GM13977 (cell line): ENCODE results near the gene RPGRIP1L.

Experiments used
- DNase-seq: peaks from one replicate; pipeline ENCODE4 v3.0.0; 2012; ENCODE audit warnings: low spot score
- in situ Hi-C: fragments of 300-500 bp; cut with MboI; formaldehyde crosslinking; loops from one replicate; pipeline ENCODE4 v1.12.0; 2022; ENCODE audit warnings: low sequenced_read_pairs, low pct_unique_long_range_greater_than_20kb, mixed read lengths, inconsistent platforms; ENCODE audit not compliant: unreplicated experiment
- TF ChIP-seq, protein P1 (sequence below): IDR thresholded peaks from 2 replicates; pipeline ENCODE4 v1.5.1; 2012; ENCODE audit warnings: mild to moderate bottlenecking, control low read depth; ENCODE audit not compliant: insufficient read depth; ENCODE audit errors: extremely low read depth, missing control alignments

Gene RPGRIP1L

DNA sequence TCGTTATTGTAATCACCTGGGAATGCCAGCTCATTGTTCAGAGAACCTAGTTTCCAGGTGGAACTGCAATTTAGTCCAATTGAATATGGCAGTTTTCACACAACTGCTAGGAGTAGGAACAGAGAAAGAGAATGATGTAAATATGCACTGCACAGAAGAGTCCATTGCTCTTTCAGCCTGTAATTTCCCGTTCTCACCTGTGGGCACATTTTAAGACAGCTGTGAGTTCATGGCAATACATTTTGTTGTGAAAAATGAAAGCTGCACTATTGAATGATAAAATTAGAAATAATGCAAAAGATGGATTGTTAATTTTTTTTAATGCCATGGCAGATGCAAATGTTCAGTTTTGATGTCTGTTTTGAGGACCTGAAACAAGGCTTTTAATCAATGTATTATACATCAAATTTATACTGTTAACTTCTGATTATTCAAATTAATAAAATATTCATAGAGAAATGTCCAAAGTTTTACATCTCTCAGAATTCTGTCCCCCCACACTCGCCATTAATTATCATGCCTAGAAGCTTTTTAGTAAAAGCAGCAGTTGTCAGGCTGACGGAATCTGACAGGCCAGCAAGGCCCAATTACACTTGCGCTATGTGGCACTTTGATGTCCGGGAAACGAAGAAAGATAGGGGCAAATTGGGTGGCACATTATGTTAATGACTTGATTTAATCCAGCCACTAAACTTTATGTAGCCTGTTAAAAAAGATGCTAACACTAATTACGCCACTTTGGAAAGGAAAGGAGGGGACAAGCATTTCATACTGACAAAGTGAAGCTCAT is 72.2 kb downstream of the RPGRIP1L start:
- TF ChIP-seq, protein P1, sequence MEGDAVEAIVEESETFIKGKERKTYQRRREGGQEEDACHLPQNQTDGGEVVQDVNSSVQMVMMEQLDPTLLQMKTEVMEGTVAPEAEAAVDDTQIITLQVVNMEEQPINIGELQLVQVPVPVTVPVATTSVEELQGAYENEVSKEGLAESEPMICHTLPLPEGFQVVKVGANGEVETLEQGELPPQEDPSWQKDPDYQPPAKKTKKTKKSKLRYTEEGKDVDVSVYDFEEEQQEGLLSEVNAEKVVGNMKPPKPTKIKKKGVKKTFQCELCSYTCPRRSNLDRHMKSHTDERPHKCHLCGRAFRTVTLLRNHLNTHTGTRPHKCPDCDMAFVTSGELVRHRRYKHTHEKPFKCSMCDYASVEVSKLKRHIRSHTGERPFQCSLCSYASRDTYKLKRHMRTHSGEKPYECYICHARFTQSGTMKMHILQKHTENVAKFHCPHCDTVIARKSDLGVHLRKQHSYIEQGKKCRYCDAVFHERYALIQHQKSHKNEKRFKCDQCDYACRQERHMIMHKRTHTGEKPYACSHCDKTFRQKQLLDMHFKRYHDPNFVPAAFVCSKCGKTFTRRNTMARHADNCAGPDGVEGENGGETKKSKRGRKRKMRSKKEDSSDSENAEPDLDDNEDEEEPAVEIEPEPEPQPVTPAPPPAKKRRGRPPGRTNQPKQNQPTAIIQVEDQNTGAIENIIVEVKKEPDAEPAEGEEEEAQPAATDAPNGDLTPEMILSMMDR, result no peak
- in situ Hi-C loops, result no loop called here
- DNase-seq, result no peak

GRCh38 chr16:53629607-53630312 is 73.9 kb downstream of the RPGRIP1L start:
- DNase-seq, result no peak
- TF ChIP-seq, protein P1, result no peak
- in situ Hi-C loops, result no loop called here

GRCh38 chr16:53629151-53629550 is 74.5 kb downstream of the RPGRIP1L start:
- in situ Hi-C loops, result no loop called here
- TF ChIP-seq, protein P1, result no peak
- DNase-seq, result no peak

DNA sequence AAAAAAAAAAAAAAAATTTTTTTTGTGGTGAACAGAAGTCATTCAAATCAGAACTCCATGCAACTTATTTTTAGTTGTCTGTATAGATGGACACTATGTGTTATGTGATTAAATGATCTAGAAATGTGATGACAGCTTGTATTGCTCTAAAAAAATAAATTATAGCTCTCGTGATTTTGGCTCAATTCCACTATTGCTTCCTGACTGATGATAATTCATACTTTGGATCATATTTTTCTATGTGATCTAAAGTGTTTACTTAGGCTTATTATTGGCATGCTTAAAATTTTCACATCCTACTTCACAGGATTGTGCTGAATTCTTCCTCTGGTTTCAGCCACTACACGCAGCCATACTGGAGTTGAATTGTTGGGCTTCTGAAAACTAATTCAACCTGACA is 76.8 kb downstream of the RPGRIP1L start:
- in situ Hi-C loops, result no loop called here
- TF ChIP-seq, protein P1, result no peak

DNA sequence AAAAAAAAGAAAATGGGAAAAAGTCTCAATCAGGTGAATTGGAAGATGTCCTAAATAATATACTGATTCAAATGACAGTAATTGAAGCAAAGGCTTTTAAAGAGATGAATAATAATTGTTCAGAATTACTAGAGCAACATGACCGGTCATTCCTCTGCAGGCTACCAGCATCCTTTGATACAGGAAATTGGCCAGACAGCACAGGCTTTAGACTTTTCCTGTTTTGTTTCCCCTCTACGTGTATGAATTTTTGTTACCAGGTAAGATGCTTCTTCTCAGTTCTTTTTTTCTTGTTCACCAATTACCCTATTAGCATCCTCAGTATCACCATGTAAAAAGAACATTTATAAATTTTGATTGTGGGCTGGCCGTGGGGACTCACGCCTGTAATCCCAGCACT is 77.5 kb downstream of the RPGRIP1L start:
- DNase-seq, result no peak
- in situ Hi-C loops, result no loop called here
- TF ChIP-seq, protein P1, result no peak

More for the DNA sequence above, 76.8 kb downstream of the RPGRIP1L start:
- DNase-seq, result no peak

DNA sequence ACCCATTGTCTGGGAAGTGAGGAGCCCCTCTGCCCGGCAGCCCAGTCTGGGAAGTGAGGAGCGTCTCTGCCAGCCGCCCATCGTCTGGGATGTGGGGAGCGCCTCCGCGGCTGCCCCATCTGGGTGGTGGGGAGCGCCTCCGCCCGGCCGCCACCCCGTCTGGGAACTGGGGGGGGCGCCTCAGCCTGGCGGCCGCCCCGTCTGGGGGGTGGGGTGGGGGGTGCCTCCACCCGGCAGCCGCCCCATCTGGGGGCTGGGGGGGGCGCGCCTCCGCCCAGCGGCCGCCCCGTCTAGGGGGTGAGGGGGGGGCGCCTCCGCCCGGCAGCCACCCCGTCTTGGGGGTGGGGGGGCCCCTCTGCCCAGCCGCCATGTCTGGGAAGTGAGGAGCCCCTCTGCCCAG is 78.4 kb downstream of the RPGRIP1L start:
- in situ Hi-C loops, result no loop called here
- DNase-seq, result no peak
- TF ChIP-seq, protein P1, result no peak
